Stimulated activated CD4-positive, alpha-beta T cell treated with anti-CD3 and anti-CD28 coated beads, Interleukin-4, amount 100 ng/mL, for 4 hours (primary cell): Measurements from ENCODE around the gene MXD3.
A peak's percentile ranks its signal among the peaks of the same experiment; 100 is the strongest.
"Not testable (repeated sequence)": the region's sequence is repeated elsewhere in the genome, so short reads cannot be mapped to it uniquely, and the experiment has no call there.

Experiments used
- DNase-seq, 2 experiments: peaks; one replicate each; pipeline ENCODE4 v3.0.0-alpha.2; 2020

Gene MXD3

GRCh38 chr5:177317959-177318377 is 6.3 kb upstream of the MXD3 start:
- DNase-seq, result peak; percentile 66 to 72

GRCh38 chr5:177316005-177316404 is 4.3 kb upstream of the MXD3 start:
- DNase-seq, result no peak

DNA sequence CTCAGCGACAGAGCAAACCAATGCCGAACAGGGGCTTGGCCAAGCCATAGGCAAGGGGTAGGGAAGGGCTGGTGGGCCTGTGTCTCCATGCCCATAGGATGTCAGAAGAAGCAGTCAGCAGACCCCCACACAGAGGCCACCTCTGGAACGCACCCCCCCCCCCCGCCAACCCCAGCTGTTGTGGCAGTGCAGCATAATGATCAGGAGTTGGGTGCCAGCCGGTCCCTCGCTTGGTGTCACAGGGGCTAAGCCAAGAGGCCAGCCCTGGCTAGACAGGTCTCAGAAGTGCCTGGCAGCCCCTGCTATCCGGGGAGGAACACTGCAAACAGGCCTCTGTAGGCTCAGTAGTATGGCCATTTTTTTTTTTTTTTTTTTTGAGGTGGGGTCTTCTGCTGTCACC is 3.7 kb upstream of the MXD3 start:
- no peak for DNase-seq

GRCh38 chr5:177314376-177315342 is 3.0 kb upstream of the MXD3 start:
- no peak for DNase-seq

- no peak for DNase-seq
Measured at GRCh38 chr5:177313561-177314259, 2.0 kb upstream of the MXD3 start.

DNA sequence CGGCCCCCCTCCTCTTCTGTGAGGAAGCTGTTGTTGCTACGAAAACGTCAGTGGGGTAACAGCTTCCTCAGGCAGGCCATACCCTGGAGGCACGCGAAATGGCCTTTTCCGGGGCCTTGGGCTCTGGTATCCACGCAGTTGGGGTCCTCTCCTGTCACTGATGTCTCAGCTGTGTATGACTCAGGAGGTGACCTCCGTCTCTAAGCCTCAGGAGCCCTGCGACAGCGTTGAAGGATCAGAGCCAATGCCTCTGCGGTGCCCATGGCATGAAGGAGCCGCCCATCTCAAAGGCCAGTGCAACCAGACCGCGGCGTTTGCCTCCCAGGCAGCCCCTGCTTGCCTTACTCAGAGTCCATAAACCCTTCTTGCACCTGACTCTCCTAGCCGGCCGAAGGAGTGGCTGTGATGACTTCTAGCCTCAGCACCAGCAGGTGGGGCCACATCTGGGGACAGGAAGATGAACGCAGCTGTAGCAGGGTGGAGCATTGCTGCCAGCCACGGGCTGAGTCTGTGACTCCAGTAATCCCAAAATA is 1.0 kb upstream of the MXD3 start:
- no peak for DNase-seq

GRCh38 chr5:177311392-177311722 is 341 bp downstream of the MXD3 start:
- DNase-seq, result no peak

DNA sequence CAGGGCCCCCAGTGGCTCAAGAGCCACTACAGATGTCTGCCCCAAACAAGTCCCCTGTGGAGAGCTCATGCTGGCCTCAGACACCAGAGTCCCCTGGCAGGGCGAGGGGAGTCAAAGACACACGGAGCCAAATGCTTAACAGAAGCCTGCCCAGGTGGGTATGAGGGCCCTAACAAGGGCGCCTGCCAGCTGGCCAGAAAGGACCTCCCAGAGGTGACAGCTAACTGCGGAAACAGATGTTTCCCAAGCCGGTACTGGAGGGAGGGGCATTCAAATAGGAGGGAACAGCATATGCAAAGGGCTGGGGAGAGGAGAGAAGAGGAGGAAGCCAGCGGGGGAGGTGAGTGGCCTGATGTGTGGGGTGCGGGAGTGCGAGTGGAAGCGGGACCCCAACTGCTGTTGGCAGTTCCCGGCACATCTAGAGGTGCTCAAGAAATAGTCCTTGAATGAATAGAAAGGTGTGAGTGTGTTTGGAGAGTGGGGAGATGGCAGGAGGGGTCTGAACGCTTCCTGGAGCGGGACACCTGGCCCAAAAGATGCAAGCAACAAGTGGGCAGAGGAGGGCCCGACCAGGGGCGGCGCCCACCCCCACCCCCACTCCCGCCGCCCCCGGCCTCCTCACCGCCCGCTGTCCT is 824 bp downstream of the MXD3 start:
- DNase-seq, result no peak

- no peak for DNase-seq
Measured at GRCh38 chr5:177310332-177310731, 1.4 kb downstream of the MXD3 start.

GRCh38 chr5:177309351-177310191 is 2.1 kb downstream of the MXD3 start:
- peak; percentile 59 to 62 for DNase-seq

GRCh38 chr5:177308740-177309139 is 3.0 kb downstream of the MXD3 start:
- no peak for DNase-seq

DNA sequence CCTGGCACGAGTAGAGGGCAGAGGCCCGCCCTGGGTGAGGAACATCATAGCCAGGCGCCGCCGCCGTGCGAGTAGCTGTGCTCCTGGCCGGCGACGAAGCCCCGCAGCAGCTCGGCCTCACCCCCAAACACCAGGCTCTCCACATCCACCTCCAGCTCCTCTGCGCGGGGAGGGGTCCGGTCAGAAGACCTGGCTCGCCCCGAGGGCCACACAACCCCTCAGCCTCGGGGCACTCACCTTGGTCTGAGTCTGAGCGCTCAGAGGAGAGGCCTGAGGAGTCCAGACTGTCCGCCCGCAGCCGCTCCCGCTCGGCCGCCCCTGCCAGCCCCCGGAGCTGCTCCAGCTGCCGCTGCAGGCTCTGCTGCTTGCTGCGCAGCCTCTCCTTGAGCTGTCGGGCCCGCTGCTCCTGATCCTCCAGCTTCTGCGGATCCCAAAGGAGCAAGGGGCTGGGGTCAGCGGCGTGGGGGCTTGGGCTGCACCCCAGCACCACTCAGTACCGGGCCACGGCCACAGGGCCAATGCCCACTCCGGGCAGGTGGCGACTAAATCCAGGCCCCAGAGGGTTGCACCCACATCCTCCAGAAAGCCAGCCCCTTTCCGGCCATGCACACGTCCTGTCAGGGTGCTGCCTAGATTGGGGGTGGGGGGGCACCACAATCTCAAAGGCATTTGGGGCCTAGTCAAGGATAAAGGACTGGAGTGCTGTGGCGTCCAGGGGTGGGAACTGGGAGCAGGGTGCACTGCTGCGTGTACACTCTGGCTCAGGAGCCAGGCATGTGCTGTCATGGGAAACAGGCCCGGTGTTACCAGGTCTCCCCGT is 3.9 kb downstream of the MXD3 start:
- DNase-seq, result no peak

DNA sequence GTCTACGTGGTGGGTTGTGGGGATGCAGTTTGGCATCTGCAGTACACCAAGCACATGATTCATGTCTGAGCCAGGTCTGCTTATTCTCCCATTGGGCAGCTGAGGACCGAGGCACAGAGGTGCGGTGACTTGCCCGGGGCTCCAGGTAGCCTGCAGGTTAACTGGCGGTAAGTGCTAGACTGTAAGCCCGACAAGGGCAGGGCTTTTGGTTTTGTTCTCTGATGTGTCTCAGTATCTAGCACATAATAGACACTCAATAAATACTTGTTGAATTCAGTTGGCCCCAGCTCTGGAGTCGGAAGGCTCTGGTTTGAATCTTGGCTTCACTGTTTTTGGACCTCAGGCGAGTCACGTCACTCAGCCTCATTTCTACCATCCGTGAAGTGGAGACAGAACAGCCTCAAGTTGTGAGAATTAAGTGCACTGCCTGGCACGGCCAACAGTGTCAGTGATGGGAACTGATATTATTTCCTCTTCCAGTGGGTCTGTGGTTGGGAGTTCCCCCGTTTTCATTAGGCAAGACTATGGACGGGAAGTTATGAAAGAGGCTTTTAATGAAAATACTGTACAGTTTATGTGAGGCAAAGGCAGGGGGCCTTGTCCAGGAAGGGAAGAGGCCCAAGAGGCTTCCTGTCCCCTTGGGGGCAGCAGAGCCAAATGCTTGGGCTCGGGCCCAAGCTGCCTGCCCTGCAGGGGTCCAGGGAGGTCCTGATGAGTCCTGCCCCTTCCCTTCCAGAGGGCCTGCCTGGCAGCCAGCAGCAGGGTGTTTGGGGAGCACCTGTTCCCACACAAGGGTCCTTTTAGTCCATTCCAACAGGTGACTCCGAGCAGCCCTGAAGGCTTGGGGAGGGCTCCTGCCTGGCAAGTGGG is 4.8 kb downstream of the MXD3 start:
- no peak for DNase-seq

DNA sequence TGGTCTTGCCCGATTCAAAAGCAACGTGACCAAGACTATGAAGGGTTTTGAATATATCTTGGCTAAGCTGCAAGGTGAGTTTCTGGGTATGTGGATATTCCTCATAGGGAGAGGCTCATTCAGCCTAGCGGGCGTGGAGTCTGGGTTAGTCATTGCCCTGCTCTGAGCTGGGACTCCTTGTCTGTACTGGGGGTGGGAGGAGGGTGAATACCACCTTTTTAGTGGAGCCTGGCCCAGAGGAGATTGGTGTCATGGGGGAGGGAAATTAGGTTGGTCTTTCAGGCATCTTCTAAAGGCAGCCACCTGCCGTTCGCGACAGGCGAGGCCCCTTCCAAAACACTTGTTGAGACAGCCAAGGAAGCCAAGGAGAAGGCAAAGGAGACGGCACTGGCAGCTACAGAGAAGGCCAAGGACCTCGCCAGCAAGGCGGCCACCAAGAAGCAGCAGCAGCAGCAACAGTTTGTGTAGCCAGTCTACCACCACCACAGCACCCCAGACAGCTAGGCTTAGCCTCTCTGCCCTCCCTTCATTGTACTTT is 5.5 kb downstream of the MXD3 start:
- DNase-seq, result not testable (repeated sequence)

GRCh38 chr5:177304392-177305119 is 7.1 kb downstream of the MXD3 start:
- no peak for DNase-seq

DNA sequence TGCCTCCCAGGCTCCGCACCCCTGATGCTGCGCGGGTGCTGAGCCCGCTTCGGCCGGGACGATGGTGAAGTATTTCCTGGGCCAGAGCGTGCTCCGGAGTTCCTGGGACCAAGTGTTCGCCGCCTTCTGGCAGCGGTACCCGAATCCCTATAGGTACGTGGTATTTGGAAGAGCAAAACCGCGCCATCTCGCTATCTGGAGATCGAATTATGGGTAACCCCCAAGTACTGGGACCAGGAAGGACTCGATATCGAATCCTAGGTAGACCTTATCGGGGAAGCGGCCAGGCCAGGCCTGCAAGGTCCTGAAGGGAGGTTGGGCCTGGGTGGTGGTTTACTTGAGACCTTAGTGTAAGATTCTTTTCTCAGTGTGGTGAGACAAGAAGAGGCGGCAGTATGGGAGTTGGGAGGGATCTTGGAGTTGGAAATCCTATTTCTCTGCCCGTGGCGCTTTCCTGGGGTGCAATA is 7.7 kb downstream of the MXD3 start:
- DNase-seq, result no peak

GRCh38 chr5:177303121-177303924 is 8.4 kb downstream of the MXD3 start, which contains the start of the genes PRELID1 and RAB24:
Gene PRELID1, plus strand, starts transcription at chr5:177303799. Its CDS starts 187 bp downstream, at chr5:177303986.
Gene RAB24, minus strand, starts transcription at chr5:177303719. Its CDS starts 431 bp downstream, at chr5:177303288.
- DNase-seq, result peak; percentile 84 to 91
